NCI-H146 treated with DMSO at 0.1 percent for 48 hours (cell line): Measurements from ENCODE around the gene TYW1B.
"Not testable (repeated sequence)": the region's sequence is repeated elsewhere in the genome, so short reads cannot be mapped to it uniquely, and the experiment has no call there.

Source experiments
- DNase-seq: peaks from one replicate; lab custom pipeline; 2025; ENCODE audit not compliant: unreplicated experiment; lab: John Stamatoyannopoulos, UW

Gene TYW1B

DNA sequence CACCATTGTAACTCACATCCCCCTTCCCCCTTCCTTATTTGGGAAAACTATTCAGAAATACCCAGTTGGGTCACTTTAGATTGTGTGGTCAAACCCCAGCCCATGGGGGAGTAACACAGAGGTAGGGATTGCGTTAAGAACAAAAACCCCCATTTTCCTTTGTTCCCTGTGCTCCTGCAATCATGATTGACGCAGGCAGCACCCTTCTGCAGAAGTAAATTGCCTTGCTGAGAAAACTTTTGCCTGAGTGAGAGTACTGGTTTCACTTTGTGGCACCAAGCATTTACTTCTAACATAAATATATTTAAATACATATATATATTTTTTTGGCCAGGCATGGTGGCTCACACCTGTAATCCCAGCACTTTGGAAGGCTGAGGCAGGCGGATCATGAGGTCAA is 266.0 kb downstream of the TYW1B start:
- DNase-seq, result not testable (repeated sequence)

- not testable (repeated sequence) for DNase-seq
Observed at GRCh38 chr7:72559546-72559945, 268.5 kb downstream of the TYW1B start.

DNA sequence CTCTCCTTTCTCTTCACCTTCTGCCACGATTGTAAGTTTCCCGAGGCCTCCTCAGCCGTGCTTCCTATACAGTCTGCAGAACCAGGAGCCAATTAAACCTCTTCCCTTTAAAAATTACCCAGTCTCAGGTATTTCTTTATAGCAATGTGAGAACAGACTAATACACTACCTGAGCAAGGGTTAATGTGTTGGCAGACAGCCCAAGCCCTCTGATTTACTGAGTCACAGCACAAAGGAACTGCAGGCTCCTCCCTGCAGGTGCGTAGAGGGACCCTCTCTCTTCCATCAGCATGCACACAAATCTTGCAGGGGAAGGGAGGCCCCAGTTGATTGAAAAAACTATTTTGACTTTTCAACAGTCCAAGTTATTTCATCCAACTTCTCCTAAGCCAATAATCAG is 271.3 kb downstream of the TYW1B start:
- DNase-seq, result not testable (repeated sequence)

GRCh38 chr7:72555238-72555637 is 272.8 kb downstream of the TYW1B start:
- DNase-seq, result not testable (repeated sequence)

- DNase-seq, result not testable (repeated sequence)
Observed at GRCh38 chr7:72554401-72554800, 273.6 kb downstream of the TYW1B start.

DNA sequence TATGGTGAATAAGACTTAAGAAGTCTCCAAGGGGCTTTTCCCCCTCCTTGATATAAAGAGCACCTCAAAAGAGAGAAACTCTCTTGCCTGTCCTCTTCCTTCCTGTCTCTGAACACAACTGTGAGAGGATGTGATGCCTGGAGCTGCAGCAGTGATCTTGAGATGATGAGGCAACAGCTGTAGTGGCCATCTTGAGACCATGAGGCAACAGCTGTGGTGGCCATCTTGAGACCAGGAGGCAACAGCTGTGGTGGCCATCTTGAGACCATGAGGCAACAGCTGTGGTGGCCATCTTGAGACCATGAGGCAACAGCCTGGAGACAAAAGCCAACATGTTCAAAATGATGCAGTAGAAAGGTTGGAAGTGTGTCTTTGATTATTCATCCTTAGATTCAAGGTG is 277.5 kb downstream of the TYW1B start:
- DNase-seq, result not testable (repeated sequence)

- DNase-seq, result not testable (repeated sequence)
Observed at GRCh38 chr7:72546586-72547237, 281.3 kb downstream of the TYW1B start.

- DNase-seq, result not testable (repeated sequence)
Observed at GRCh38 chr7:72544531-72544930, 283.5 kb downstream of the TYW1B start.

DNA sequence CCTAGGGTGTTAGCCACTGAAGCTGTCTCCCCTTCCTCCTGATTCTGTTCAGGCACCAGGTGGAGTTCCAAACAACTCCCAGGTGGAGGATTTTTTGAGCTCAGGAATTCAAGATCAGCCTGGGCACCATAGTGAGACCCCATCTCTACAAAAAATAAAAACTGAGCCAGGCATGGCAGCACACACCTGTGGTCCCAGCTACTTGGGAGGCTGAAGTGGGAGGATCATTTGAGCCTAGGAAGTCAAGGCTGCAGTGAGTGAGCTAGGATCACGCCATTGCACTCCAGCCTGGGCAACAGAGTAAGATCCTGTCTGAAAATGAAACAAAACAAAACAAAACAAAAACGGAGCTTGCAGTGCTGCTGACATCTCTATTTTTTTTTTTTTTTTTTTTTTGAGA is 287.1 kb downstream of the TYW1B start:
- no peak for DNase-seq

GRCh38 chr7:72540106-72540611 is 287.8 kb downstream of the TYW1B start:
- DNase-seq, result no peak

GRCh38 chr7:72539702-72540101 is 288.3 kb downstream of the TYW1B start:
- DNase-seq, result no peak

DNA sequence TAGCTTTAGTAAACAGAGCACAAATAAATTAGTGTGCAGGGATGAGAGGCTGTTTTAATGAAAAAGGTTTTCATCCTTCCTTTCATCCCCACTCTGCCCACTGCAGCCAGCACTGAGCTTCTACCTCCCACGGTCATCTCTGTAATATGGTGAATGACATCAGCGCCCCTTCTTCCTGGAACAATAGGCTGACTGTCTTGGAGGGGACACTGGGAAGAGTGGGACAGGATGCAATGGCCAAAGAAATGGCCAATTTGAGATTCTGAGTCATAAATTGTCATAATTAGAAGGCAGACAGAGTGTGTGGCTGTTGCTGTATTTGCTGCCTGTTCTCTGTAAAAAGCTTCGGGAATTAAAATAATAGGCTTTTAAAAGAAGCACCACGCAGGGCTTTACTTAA is 289.1 kb downstream of the TYW1B start:
- no peak for DNase-seq

- no peak for DNase-seq
Observed at GRCh38 chr7:72538147-72538546, 289.9 kb downstream of the TYW1B start.

GRCh38 chr7:72536038-72536437 is 292.0 kb downstream of the TYW1B start:
- peak; percentile 22 for DNase-seq

DNA sequence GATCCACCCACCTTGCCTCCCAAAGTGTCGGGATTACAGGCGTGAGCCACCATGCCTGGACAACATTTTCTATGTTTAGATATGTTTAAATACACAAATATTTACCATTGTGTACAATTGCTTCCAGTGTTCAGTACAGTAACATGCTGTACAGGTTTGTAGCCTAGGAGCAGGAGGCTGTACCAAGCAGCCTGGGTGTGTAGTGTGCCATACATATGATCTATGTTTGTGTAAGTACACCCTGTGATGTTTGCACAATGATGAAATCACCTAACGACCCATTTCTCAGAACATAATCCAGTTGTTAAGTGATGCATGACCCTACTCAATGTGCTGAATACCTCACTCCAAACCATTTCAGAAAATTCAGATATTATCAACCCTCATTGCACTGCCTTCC is 297.0 kb downstream of the TYW1B start:
- not testable (repeated sequence) for DNase-seq
